ENCODE data around the gene CCDC78. TPM values are rescaled to one million over a fixed set of nuclear protein-coding genes. Genes with fewer than 3 reads are reported as not detected.
A peak's percentile ranks its signal among the peaks of the same experiment; 100 is the strongest.

Gene CCDC78
- total RNA-seq, 1 donor from 2014 or later: 3.2 TPM

GRCh38 chr16:678858-679813 is 47.1 kb downstream of the CCDC78 start:
- TF ChIP-seq, protein P1, sequence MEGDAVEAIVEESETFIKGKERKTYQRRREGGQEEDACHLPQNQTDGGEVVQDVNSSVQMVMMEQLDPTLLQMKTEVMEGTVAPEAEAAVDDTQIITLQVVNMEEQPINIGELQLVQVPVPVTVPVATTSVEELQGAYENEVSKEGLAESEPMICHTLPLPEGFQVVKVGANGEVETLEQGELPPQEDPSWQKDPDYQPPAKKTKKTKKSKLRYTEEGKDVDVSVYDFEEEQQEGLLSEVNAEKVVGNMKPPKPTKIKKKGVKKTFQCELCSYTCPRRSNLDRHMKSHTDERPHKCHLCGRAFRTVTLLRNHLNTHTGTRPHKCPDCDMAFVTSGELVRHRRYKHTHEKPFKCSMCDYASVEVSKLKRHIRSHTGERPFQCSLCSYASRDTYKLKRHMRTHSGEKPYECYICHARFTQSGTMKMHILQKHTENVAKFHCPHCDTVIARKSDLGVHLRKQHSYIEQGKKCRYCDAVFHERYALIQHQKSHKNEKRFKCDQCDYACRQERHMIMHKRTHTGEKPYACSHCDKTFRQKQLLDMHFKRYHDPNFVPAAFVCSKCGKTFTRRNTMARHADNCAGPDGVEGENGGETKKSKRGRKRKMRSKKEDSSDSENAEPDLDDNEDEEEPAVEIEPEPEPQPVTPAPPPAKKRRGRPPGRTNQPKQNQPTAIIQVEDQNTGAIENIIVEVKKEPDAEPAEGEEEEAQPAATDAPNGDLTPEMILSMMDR (IDR thresholded peaks at IDR 0.05; ENCODE audit: unreplicated experiment): no peak
- H3K4me3 Mint-ChIP-seq: peak overlapping the region; percentile 69
- peaks cover 10% of the 10 kb centered on the region for H3K27me3 Mint-ChIP-seq (ENCODE audit: low read depth)
- DNase-seq (ENCODE audit: low spot score in 2 of 2, unreplicated experiment in 2 of 2): peak in 1 of 2 experiments; percentile 73
- H3K9me3 Mint-ChIP-seq: no peaks in the 10 kb centered on the region
- peaks cover 9% of the 10 kb centered on the region for H3K36me3 Mint-ChIP-seq
- H3K4me1 Mint-ChIP-seq: peaks cover 19% of the 10 kb centered on the region
- H3K27ac Mint-ChIP-seq: peak overlapping the region; percentile 86

- Mint-ChIP-seq H3K9me3 (no peaks in the 10 kb centered on the region), H3K36me3 (peaks cover 9% of the 10 kb centered on the region), H3K27ac (no peak overlapping the region), H3K27me3 (ENCODE audit: low read depth) (peaks cover 10% of the 10 kb centered on the region), H3K4me3 (no peak overlapping the region), H3K4me1 (peaks cover 19% of the 10 kb centered on the region)
- TF ChIP-seq, protein P1 (IDR thresholded peaks at IDR 0.05; ENCODE audit: unreplicated experiment): no peak
- no peak for DNase-seq (ENCODE audit: low spot score in 2 of 2, unreplicated experiment in 2 of 2)
These were observed 47.9 kb downstream of the CCDC78 start for GRCh38 chr16:678209-678857.

GRCh38 chr16:677316-678190 is 48.7 kb downstream of the CCDC78 start:
- peaks cover 8% of the 10 kb centered on the region for H3K36me3 Mint-ChIP-seq

DNA sequence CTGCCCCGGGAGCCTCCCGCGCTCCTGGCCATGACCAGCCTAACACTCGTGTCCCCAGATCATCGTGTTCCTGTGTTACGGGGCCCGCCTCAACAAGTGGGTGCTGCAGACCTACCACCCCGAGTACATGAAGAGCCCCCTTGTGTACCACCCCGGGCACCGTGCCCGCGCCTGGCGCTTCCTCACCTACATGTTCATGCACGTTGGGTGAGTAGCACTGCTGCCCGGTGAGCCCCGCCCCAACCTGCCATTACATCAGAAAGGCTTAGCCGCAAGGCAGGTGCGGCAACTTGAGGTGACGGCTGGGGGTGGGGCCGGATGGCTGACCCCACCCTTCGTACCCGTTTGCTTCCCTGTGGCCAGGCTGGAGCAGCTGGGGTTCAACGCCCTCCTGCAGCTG is 49.3 kb downstream of the CCDC78 start:
- Mint-ChIP-seq H3K27me3 (ENCODE audit: low read depth) (peaks cover 10% of the 10 kb centered on the region), H3K36me3 (peaks cover 4% of the 10 kb centered on the region), H3K4me1 (peaks cover 15% of the 10 kb centered on the region), H3K27ac (no peak overlapping the region), H3K9me3 (no peaks in the 10 kb centered on the region), H3K4me3 (no peak overlapping the region)
- DNase-seq (ENCODE audit: low spot score in 2 of 2, unreplicated experiment in 2 of 2): no peak
- TF ChIP-seq, protein P1 (IDR thresholded peaks at IDR 0.05; ENCODE audit: unreplicated experiment): no peak

More at GRCh38 chr16:677316-678190, 48.7 kb downstream of the CCDC78 start:
- H3K4me3 Mint-ChIP-seq: no peak overlapping the region
- TF ChIP-seq, protein P1 (IDR thresholded peaks at IDR 0.05; ENCODE audit: unreplicated experiment): no peak
- no peaks in the 10 kb centered on the region for H3K9me3 Mint-ChIP-seq
- H3K27me3 Mint-ChIP-seq (ENCODE audit: low read depth): peaks cover 10% of the 10 kb centered on the region
- H3K27ac Mint-ChIP-seq: no peak overlapping the region
- no peak for DNase-seq (ENCODE audit: low spot score in 2 of 2, unreplicated experiment in 2 of 2)
- H3K4me1 Mint-ChIP-seq: peaks cover 17% of the 10 kb centered on the region

DNA sequence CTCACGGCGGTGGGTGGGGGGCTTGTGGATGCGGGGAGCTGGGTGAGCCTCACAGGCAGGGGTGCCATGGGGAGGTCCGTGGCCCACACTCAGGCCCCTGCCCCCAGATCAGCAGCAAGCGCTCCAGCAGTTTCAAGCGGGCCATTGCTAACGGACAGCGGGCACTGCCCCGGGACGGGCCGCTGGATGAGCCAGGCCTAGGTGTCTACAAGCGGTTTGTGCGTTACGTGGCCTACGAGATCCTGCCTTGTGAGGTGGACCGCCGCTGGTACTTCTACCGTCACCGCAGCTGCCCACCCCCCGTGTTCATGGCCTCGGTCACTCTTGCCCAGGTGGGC is 49.7 kb downstream of the CCDC78 start:
- TF ChIP-seq, protein P1 (IDR thresholded peaks at IDR 0.05; ENCODE audit: unreplicated experiment): no peak
- no peaks in the 10 kb centered on the region for H3K9me3 Mint-ChIP-seq
- H3K27me3 Mint-ChIP-seq (ENCODE audit: low read depth): peaks cover 10% of the 10 kb centered on the region
- H3K27ac Mint-ChIP-seq: no peak overlapping the region
- no peak for DNase-seq (ENCODE audit: low spot score in 2 of 2, unreplicated experiment in 2 of 2)
- H3K4me1 Mint-ChIP-seq: peaks cover 12% of the 10 kb centered on the region
- no peak overlapping the region for H3K4me3 Mint-ChIP-seq
- no peaks in the 10 kb centered on the region for H3K36me3 Mint-ChIP-seq

Measured in mesothelial cell of epicardium (in vitro differentiated cells).